ENCODE results near the gene SLC1A2. TPM values are rescaled to one million over a fixed set of nuclear protein-coding genes. Genes with fewer than 3 reads are reported as not detected.

The SLC1A2 gene
- total and polyA plus RNA-seq, 2 of the 4 experiments (the other 2 are of a cell fraction): 0.15 to 0.54 TPM

GRCh38 chr11:35231076-35231860 lies 188.1 kb downstream of the SLC1A2 start:
- no peak overlapping the region for H2AFZ ChIP-seq (replicated peaks; ENCODE audit: low read length, poor library complexity)
- H3K14ac ChIP-seq (replicated peaks; ENCODE audit: low read depth, low read length): 0 out of 2 replicates have a peak overlapping the region, but pooled peaks have one; percentile 3
- no peak for DNase-seq
- dilution Hi-C loops (cut with HindIII; ENCODE audit: low sequenced_read_pairs, unreplicated experiment) (no loop called here), in situ Hi-C loops (cut with MboI; ENCODE audit: low sequenced_read_pairs) (loop anchor here (10.0 kb wide), 1 partner anchor 154 kb away; no protein-coding TSS in a partner anchor), intact Hi-C loops (cut with micrococcal nuclease) (loop anchor here (5.0 to 10.0 kb wide), 2 partner anchors 76 to 254 kb away; no protein-coding TSS in a partner anchor)
- H3K9ac ChIP-seq (ENCODE audit: low read depth, low read length): no peak overlapping the region
- H3K36me3 ChIP-seq (ENCODE audit: control insufficient read depth, insufficient read depth, low read length): peaks cover 36% of the 10 kb centered on the region
- no peak overlapping the region; the same call in 1 of the 2 replicates for H2BK20ac ChIP-seq (ENCODE audit: low read depth, low read length)
- H3K4ac ChIP-seq (ENCODE audit: low read depth, low read length): no peak overlapping the region
- peak overlapping the region; percentile 50; the same call in 1 of the 2 replicates for H3K27ac ChIP-seq (ENCODE audit: insufficient read depth, low read length)
- WGBS, 2 experiments (ENCODE audit: extremely low coverage in 2 of 2, insufficient read length in 1 of 2): no CpG with 5 or more reads among the region's 5 CpGs
- H2BK5ac ChIP-seq (ENCODE audit: low read depth, low read length, poor library complexity, severe bottlenecking): peak overlapping the region; percentile 98
- no peak for ATAC-seq (ENCODE audit: low read depth)
- no peak overlapping the region for H3K4me2 ChIP-seq (ENCODE audit: low read depth, low read length)
- peaks cover 2% of the 10 kb centered on the region; the same call in 1 of the 2 replicates for H3K9me1 ChIP-seq (ENCODE audit: insufficient read depth, low read length)
- H3K56ac ChIP-seq (ENCODE audit: extremely low read depth, insufficient read depth, low read length): no peak overlapping the region
- no peak overlapping the region for H3K23ac ChIP-seq (ENCODE audit: low read depth, low read length)
- peaks cover 6 to 38% of the 10 kb centered on the region in 2 experiments; a peak in 3 of 4 replicates for H3K79me1 ChIP-seq (ENCODE audit: low read depth in 1 of 2, low read length in 2 of 2)
- H3K4me3 ChIP-seq (ENCODE audit: insufficient read depth, low read depth, low read length): no peak overlapping the region
- peak overlapping the region in 1 of 2 experiments; percentile 29; a peak in 1 of 4 replicates for H4K8ac ChIP-seq (ENCODE audit: low read depth in 2 of 2, low read length in 2 of 2)
- peaks cover 13% of the 10 kb centered on the region for H3K4me1 ChIP-seq (ENCODE audit: control insufficient read depth, insufficient read depth, low read length)
- no peak overlapping the region for H2AK9ac ChIP-seq (replicated peaks; ENCODE audit: low read depth, low read length, poor library complexity)
- ChIA-PET POLR2A (ENCODE audit: unreplicated experiment) (interaction anchor here (0.6 kb wide), 1 partner anchor 1477 kb away, joined by 14 read pairs; no protein-coding TSS in a partner anchor), CTCF (interaction anchor here (0.8 kb wide), 1 partner anchor 160 kb away, joined by 4 read pairs; no protein-coding TSS in a partner anchor)
- H3K27me3 ChIP-seq (ENCODE audit: control insufficient read depth, insufficient read depth, low read length): no peaks in the 10 kb centered on the region
- no TSS peak for BruUV-seq (replicated peaks)
- H3K9me3 ChIP-seq (ENCODE audit: control insufficient read depth, insufficient read depth, low read length): peaks cover 3% of the 10 kb centered on the region; the same call in 1 of the 2 replicates
- no peak overlapping the region for H4K91ac ChIP-seq (ENCODE audit: insufficient read depth, low read depth, low read length)
- peak overlapping the region; percentile 84 for H4K5ac ChIP-seq (ENCODE audit: low read depth, low read length)
- no peaks in the 10 kb centered on the region for H4K20me1 ChIP-seq (ENCODE audit: insufficient read depth, low read length)
- H2BK120ac ChIP-seq (ENCODE audit: low read depth, low read length): no peak overlapping the region
- TF ChIP-seq USF2 (IDR thresholded peaks at IDR 0.05; ENCODE audit: low read depth, low read length) (no peak), POLR2A (IDR thresholded peaks at IDR 0.05; ENCODE audit: low read depth, low read length) (0 out of 2 replicates have a peak, but pooled peaks have one; percentile 4)
- no peak overlapping the region for H2BK15ac ChIP-seq (ENCODE audit: low read depth, low read length)
- 0 out of 2 replicates have a peak overlapping the region, but pooled peaks have one; percentile 6 for H2AK5ac ChIP-seq (ENCODE audit: low read depth, low read length)
- H3K18ac ChIP-seq (ENCODE audit: low read depth, low read length): peak overlapping the region; percentile 60; the same call in 1 of the 2 replicates

All from IMR-90 (cell line).